H9 (cell line): Measurements from ENCODE around the gene BIN1. TPM values are rescaled to one million over a fixed set of nuclear protein-coding genes. Genes with fewer than 3 reads are reported as not detected.

Experiments used
- DNase-seq: peaks from one replicate; pipeline ENCODE4 v3.0.0-alpha.2; 2017
- H2AFZ ChIP-seq: one replicate; pipeline ENCODE4 v1.6.1; 2013; ENCODE audit warnings: mild to moderate bottlenecking, low read length, control low read depth, moderate library complexity
- H2AK5ac ChIP-seq: 2 replicates; pipeline ENCODE4 v1.6.1; 2013; ENCODE audit warnings: low read length, control low read depth, mixed read lengths; ENCODE audit not compliant: insufficient read length
- H2BK120ac ChIP-seq: one replicate; pipeline ENCODE4 v1.6.1; 2013; ENCODE audit warnings: low read depth, mild to moderate bottlenecking, low read length, control low read depth, inconsistent platforms; ENCODE audit not compliant: poor library complexity, severe bottlenecking
- H2BK12ac ChIP-seq: 2 replicates; pipeline ENCODE4 v1.6.1; 2013; ENCODE audit warnings: low read length, control low read depth, mixed read lengths, low read depth; ENCODE audit not compliant: insufficient read length
- H2BK15ac ChIP-seq: 2 replicates; pipeline ENCODE4 v1.6.1; 2013; ENCODE audit warnings: low read depth, low read length, control low read depth
- H2BK20ac ChIP-seq: one replicate; pipeline ENCODE4 v1.6.1; 2013; ENCODE audit warnings: low read depth, mild to moderate bottlenecking, low read length, control low read depth, inconsistent platforms; ENCODE audit not compliant: poor library complexity, severe bottlenecking
- H2BK5ac ChIP-seq: 2 replicates; pipeline ENCODE4 v1.6.1; 2013; ENCODE audit warnings: low read length, control low read depth, mixed read lengths; ENCODE audit not compliant: insufficient read length
- H3K14ac ChIP-seq: 2 replicates; pipeline ENCODE4 v1.6.1; 2013; ENCODE audit warnings: low read length, control low read depth; ENCODE audit not compliant: insufficient read depth
- H3K18ac ChIP-seq: 2 replicates; pipeline ENCODE4 v1.6.1; 2013; ENCODE audit warnings: low read depth, mild to moderate bottlenecking, mixed read lengths, low read length, control low read depth; ENCODE audit not compliant: insufficient read length
- H3K23ac ChIP-seq: 2 replicates; pipeline ENCODE4 v1.6.1; 2013; ENCODE audit warnings: low read length, control low read depth, mixed read lengths, low read depth; ENCODE audit not compliant: insufficient read length
- H3K23me2 ChIP-seq: 2 replicates; pipeline ENCODE4 v1.6.1; 2013; ENCODE audit warnings: low read depth, mild to moderate bottlenecking, mixed read lengths, low read length, control low read depth; ENCODE audit not compliant: insufficient read length, poor library complexity, severe bottlenecking
- H3K27ac ChIP-seq: 2 replicates; pipeline ENCODE4 v1.5.1; 2013; ENCODE audit warnings: low read length, control low read depth, mixed read lengths, low read depth; ENCODE audit not compliant: insufficient read length
- H3K27me3 ChIP-seq: 2 replicates; pipeline ENCODE4 v1.6.1; 2013; ENCODE audit warnings: low read length, control low read depth, inconsistent platforms; ENCODE audit not compliant: insufficient read depth
- H3K4ac ChIP-seq: 2 replicates; pipeline ENCODE4 v1.6.1; 2013; ENCODE audit warnings: low read depth, mild to moderate bottlenecking, control low read depth, inconsistent platforms, low read length, moderate library complexity
- H3K4me1 ChIP-seq: 2 replicates; pipeline ENCODE4 v1.6.1; 2013; ENCODE audit warnings: low read length, control low read depth, inconsistent platforms; ENCODE audit not compliant: insufficient read depth
- H3K4me2 ChIP-seq: 2 replicates; pipeline ENCODE4 v1.6.1; 2013; ENCODE audit warnings: low read length, control low read depth, mixed read lengths; ENCODE audit not compliant: insufficient read length, insufficient read depth
- H3K56ac ChIP-seq: 2 replicates; pipeline ENCODE4 v1.6.1; 2013; ENCODE audit warnings: low read depth, mild to moderate bottlenecking, mixed read lengths, low read length, control low read depth; ENCODE audit not compliant: insufficient read length
- H3K79me1 ChIP-seq: 2 replicates; pipeline ENCODE4 v1.6.1; 2013; ENCODE audit warnings: low read depth, mild to moderate bottlenecking, moderate library complexity, low read length, control low read depth, inconsistent platforms; ENCODE audit not compliant: insufficient read depth, poor library complexity, severe bottlenecking
- H3K79me2 ChIP-seq: 2 replicates; pipeline ENCODE4 v1.6.1; 2013; ENCODE audit warnings: low read length, control low read depth, inconsistent platforms; ENCODE audit not compliant: insufficient read depth
- H3K9ac ChIP-seq: 2 replicates; pipeline ENCODE4 v1.6.1; 2013; ENCODE audit warnings: low read length, control low read depth, mixed read lengths; ENCODE audit not compliant: insufficient read length; ENCODE audit errors: extremely low read depth
- H3K9me3 ChIP-seq: one replicate; pipeline ENCODE4 v1.6.1; 2013; ENCODE audit warnings: low read depth, low read length, inconsistent platforms; ENCODE audit not compliant: control insufficient read depth
- H3T11ph ChIP-seq: one replicate; pipeline ENCODE4 v1.6.1; 2013; ENCODE audit warnings: mild to moderate bottlenecking, low read length, control low read depth, inconsistent platforms
- H4K20me1 ChIP-seq: one replicate; pipeline ENCODE4 v1.6.1; 2013; ENCODE audit not compliant: control insufficient read depth, insufficient read length, insufficient read depth
- H4K5ac ChIP-seq: 2 replicates; pipeline ENCODE4 v1.6.1; 2013; ENCODE audit warnings: low read depth, mild to moderate bottlenecking, mixed read lengths, low read length, control low read depth; ENCODE audit not compliant: insufficient read length
- H4K8ac ChIP-seq: replicated peaks from 2 replicates; pipeline ENCODE4 v1.6.1; 2013; ENCODE audit warnings: low read length, control low read depth, mixed read lengths, low read depth; ENCODE audit not compliant: insufficient read length
- H4K91ac ChIP-seq: 2 replicates; pipeline ENCODE4 v1.6.1; 2013; ENCODE audit warnings: low read depth, mild to moderate bottlenecking, moderate library complexity, mixed read lengths, low read length, control low read depth; ENCODE audit not compliant: insufficient read length
- H3K27ac Mint-ChIP-seq, 3 experiments: 2 replicates in 2 of 3; 3 replicates in 1 of 3; pipeline ENCODE4 v1.8.0; 2020 to 2021; ENCODE audit warnings: mixed read lengths in 3 of 3, mild to moderate bottlenecking in 1 of 3, moderate library complexity in 1 of 3
- H3K27me3 Mint-ChIP-seq: 2 replicates; pipeline ENCODE4 v1.8.0; 2021; ENCODE audit warnings: low read depth, mild to moderate bottlenecking, moderate library complexity, mixed read lengths
- H3K36me3 Mint-ChIP-seq, 3 experiments: 2 replicates in 2 of 3; 3 replicates in 1 of 3; pipeline ENCODE4 v1.8.0; 2020 to 2021; ENCODE audit warnings: low read depth in 3 of 3, mixed read lengths in 3 of 3; ENCODE audit not compliant: insufficient read depth in 1 of 3
- H3K4me1 Mint-ChIP-seq, 2 experiments: 2 replicates each; pipeline ENCODE4 v1.8.0; 2020; ENCODE audit warnings: mixed read lengths in 2 of 2
- H3K4me3 Mint-ChIP-seq, 2 experiments: 2 replicates in 1 of 2; 3 replicates in 1 of 2; pipeline ENCODE4 v1.8.0; 2020 to 2021; ENCODE audit warnings: mild to moderate bottlenecking in 2 of 2, mixed read lengths in 2 of 2, moderate library complexity in 1 of 2
- H3K9me3 Mint-ChIP-seq, 2 experiments: 2 replicates in 1 of 2; 3 replicates in 1 of 2; pipeline ENCODE4 v1.8.0; 2020; ENCODE audit warnings: mild to moderate bottlenecking in 2 of 2, mixed read lengths in 2 of 2, moderate library complexity in 1 of 2
- CTCF ChIP-seq: fragments of 200-600 bp; sonication (generic); conservative IDR thresholded peaks from 3 replicates; pipeline ENCODE4 v1.8.0; 2021; ENCODE audit warnings: antibody characterized with exemption, mild to moderate bottlenecking
- WGBS: extraction: QIAGEN DNeasy Blood & Tissue Kit; methylation state at CpG from one replicate; pipeline ENCODE4 v1.1.7; 2013; ENCODE audit warnings: missing lambda C conversion rate, low lambda C conversion rate, mixed read lengths; ENCODE audit not compliant: insufficient read length; ENCODE audit errors: extremely low coverage; 5-methylcytosine and 5-hydroxymethylcytosine counted together
- total RNA-seq: library from RNA; stranded (reverse); gene quantifications from 2 replicates; pipeline ENCODE4 v1.2.1, GENCODE V29; 2021

BIN1 gene
- total RNA-seq, 1 experiment from 2014 or later = 32.0 TPM

- no CpG with 5 or more reads among the region's 10 CpGs for WGBS
- H3K23me2 ChIP-seq = no peaks in the 10 kb centered on the region
- no peak overlapping the region for H3K27ac Mint-ChIP-seq
- H2BK120ac ChIP-seq = no peak overlapping the region
- no peak overlapping the region for H3K4me3 Mint-ChIP-seq
- H4K5ac ChIP-seq = no peak overlapping the region
- H3K9me3 ChIP-seq = no peaks in the 10 kb centered on the region
- no peak overlapping the region for H4K8ac ChIP-seq
- no peaks in the 10 kb centered on the region for H3K79me1 ChIP-seq
- peaks cover 9% of the 10 kb centered on the region in 2 experiments for H3K4me1 Mint-ChIP-seq
- peaks cover 4% of the 10 kb centered on the region in 3 experiments; a peak in 6 of 7 replicates for H3K36me3 Mint-ChIP-seq
- H4K91ac ChIP-seq = no peak overlapping the region
- H3K4me1 ChIP-seq = no peaks in the 10 kb centered on the region
- H2AK5ac ChIP-seq = no peak overlapping the region
- TF ChIP-seq CTCF = no peak
- no peaks in the 10 kb centered on the region for H4K20me1 ChIP-seq
- H3K27me3 ChIP-seq = no peaks in the 10 kb centered on the region
- H3K79me2 ChIP-seq = no peaks in the 10 kb centered on the region
- no peak overlapping the region for H3K27ac ChIP-seq
- DNase-seq = no peak
- no peak overlapping the region for H2BK20ac ChIP-seq
- no peaks in the 10 kb centered on the region; the same call in none of the 2 replicates for H3K27me3 Mint-ChIP-seq
- no peak overlapping the region for H3K9ac ChIP-seq
- peaks cover 14 to 18% of the 10 kb centered on the region in 2 experiments for H3K9me3 Mint-ChIP-seq
- no peak overlapping the region for H2BK15ac ChIP-seq
- H3K4me2 ChIP-seq = no peak overlapping the region
- no peak overlapping the region for H2BK5ac ChIP-seq
- H2AFZ ChIP-seq = no peak overlapping the region
- no peak overlapping the region for H3T11ph ChIP-seq
- no peak overlapping the region for H3K18ac ChIP-seq
- H3K14ac ChIP-seq = no peak overlapping the region
- H3K56ac ChIP-seq = no peak overlapping the region
- H2BK12ac ChIP-seq = no peak overlapping the region
- no peak overlapping the region for H3K4ac ChIP-seq
- no peak overlapping the region for H3K23ac ChIP-seq
Observed at GRCh38 chr2:127146820-127147502, 40.0 kb upstream of the BIN1 start.
